ENCODE results near the gene WAPL. TPM values are rescaled to one million over a fixed set of nuclear protein-coding genes. Genes with fewer than 3 reads are reported as not detected.

Gene WAPL
- total and polyA plus RNA-seq, 10 of the 15 experiments (the other 5 are each of a cell fraction or from before 2014, with no cell fraction given): 15.7 to 45.8 (median 29.0) TPM

GRCh38 chr10:86521678-86522509, at the start of gene WAPL (continued):
- TF ChIP-seq IRF3 (IDR thresholded peaks at IDR 0.05) (peak; percentile 77; the same call in 1 of the 2 replicates), JUNB (IDR thresholded peaks at IDR 0.05) (no peak), TARDBP (IDR thresholded peaks at IDR 0.05; ENCODE audit: borderline replicate concordance) (peak; percentile 86), ZNF384 (IDR thresholded peaks at IDR 0.05; ENCODE audit: borderline replicate concordance, low read depth, low read length) (0 out of 2 replicates have a peak, but pooled peaks have one; percentile 53), SUPT20H (IDR thresholded peaks at IDR 0.05; ENCODE audit: borderline replicate concordance, control insufficient read depth, low read depth, low read length) (no peak), POU2F2 (IDR thresholded peaks at IDR 0.05; ENCODE audit: borderline replicate concordance, low read depth, low read length) (no peak), USF2 (IDR thresholded peaks at IDR 0.05; ENCODE audit: borderline replicate concordance, low read depth, low read length) (no peak), TAF1 (IDR thresholded peaks at IDR 0.05; ENCODE audit: borderline replicate concordance, low read depth, low read length) (peak; percentile 41; the same call in 1 of the 2 replicates), USF1 (IDR thresholded peaks at IDR 0.05; ENCODE audit: borderline replicate concordance, extremely low read length, insufficient read depth, low read depth, low read length) (no peak), FOXM1 (IDR thresholded peaks at IDR 0.05; ENCODE audit: low read depth, low read length) (no peak), SIN3A (IDR thresholded peaks at IDR 0.05; ENCODE audit: low read depth, low read length) (no peak; the same call in 1 of the 2 replicates), WRNIP1 (IDR thresholded peaks at IDR 0.05; ENCODE audit: borderline replicate concordance, low read depth, low read length) (no peak), RELB (IDR thresholded peaks at IDR 0.05; ENCODE audit: low read depth) (no peak), SRF (IDR thresholded peaks at IDR 0.05; ENCODE audit: low read depth in 2 of 2, low read length in 2 of 2) (no peak), NBN (IDR thresholded peaks at IDR 0.05) (no peak), EGR1 (IDR thresholded peaks at IDR 0.05; ENCODE audit: borderline replicate concordance in 1 of 2, low read depth in 2 of 2, low read length in 2 of 2) (no peak), ELK1 (IDR thresholded peaks at IDR 0.05; ENCODE audit: low read depth, low read length) (0 out of 2 replicates have a peak, but pooled peaks have one; percentile 7)
- TF ChIP-seq, protein P1, sequence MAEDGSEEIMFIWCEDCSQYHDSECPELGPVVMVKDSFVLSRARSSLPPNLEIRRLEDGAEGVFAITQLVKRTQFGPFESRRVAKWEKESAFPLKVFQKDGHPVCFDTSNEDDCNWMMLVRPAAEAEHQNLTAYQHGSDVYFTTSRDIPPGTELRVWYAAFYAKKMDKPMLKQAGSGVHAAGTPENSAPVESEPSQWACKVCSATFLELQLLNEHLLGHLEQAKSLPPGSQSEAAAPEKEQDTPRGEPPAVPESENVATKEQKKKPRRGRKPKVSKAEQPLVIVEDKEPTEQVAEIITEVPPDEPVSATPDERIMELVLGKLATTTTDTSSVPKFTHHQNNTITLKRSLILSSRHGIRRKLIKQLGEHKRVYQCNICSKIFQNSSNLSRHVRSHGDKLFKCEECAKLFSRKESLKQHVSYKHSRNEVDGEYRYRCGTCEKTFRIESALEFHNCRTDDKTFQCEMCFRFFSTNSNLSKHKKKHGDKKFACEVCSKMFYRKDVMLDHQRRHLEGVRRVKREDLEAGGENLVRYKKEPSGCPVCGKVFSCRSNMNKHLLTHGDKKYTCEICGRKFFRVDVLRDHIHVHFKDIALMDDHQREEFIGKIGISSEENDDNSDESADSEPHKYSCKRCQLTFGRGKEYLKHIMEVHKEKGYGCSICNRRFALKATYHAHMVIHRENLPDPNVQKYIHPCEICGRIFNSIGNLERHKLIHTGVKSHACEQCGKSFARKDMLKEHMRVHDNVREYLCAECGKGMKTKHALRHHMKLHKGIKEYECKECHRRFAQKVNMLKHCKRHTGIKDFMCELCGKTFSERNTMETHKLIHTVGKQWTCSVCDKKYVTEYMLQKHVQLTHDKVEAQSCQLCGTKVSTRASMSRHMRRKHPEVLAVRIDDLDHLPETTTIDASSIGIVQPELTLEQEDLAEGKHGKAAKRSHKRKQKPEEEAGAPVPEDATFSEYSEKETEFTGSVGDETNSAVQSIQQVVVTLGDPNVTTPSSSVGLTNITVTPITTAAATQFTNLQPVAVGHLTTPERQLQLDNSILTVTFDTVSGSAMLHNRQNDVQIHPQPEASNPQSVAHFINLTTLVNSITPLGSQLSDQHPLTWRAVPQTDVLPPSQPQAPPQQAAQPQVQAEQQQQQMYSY (CRISPR knock-in tag; IDR thresholded peaks at IDR 0.05): no peak
